Pancreas (tissue), 10 donors: Measurements from ENCODE around the gene KCNG2. TPM values are rescaled to one million over a fixed set of nuclear protein-coding genes. Genes with fewer than 3 reads are reported as not detected.

Source experiments
- ATAC-seq, 4 donors: fragments of 200-7000 bp; cut with Tn5 transposase; one replicate each; pipeline versions ENCODE4 v1.8.0 to v1.9.1; 2020; ENCODE audit warnings: mild to moderate bottlenecking in 4 of 4, moderate library complexity in 4 of 4
- DNase-seq, 6 donors: peaks; one replicate each; pipeline ENCODE4 v3.0.0-alpha.2; 2020
- FAIRE-seq: peaks from 2 replicates; lab custom pipeline; 2012; peaks lifted over from hg19 to GRCh38; lab: Jason Lieb, UNC
- H3K27ac ChIP-seq, 4 donors: fragments of 200-600 bp; sonication (generic); 1 replicate in 3 of 4; 2 replicates in 1 of 4; pipeline versions ENCODE4 v1.5.0 to v1.8.0; 2020
- H3K27me3 ChIP-seq, 4 donors: fragments of 200-600 bp; one replicate each; pipeline ENCODE4 v1.8.0; 2021
- H3K36me3 ChIP-seq, 3 donors: fragments of 200-600 bp; sonication (generic) in 1 of 3; one replicate each; pipeline versions ENCODE4 v1.5.0 to v1.8.0; 2020 to 2021
- H3K4me1 ChIP-seq, 3 donors: fragments of 200-600 bp; one replicate each; pipeline ENCODE4 v1.8.0; 2021
- H3K4me3 ChIP-seq, 4 donors: fragments of 200-600 bp; sonication (generic) in 2 of 4; one replicate each; pipeline versions ENCODE4 v1.5.0 to v1.8.0; 2020 to 2021
- H3K9me3 ChIP-seq, 4 donors: fragments of 200-600 bp; one replicate each; pipeline ENCODE4 v1.8.0; 2021
- CTCF ChIP-seq, 4 donors: fragments of 200-600 bp; sonication (generic) in 3 of 4; IDR thresholded peaks; one replicate each; pipeline versions ENCODE4 v1.5.0 to v1.8.0; 2021; ENCODE audit warnings: antibody characterized with exemption in 4 of 4
- WGBS, 2 donors: extraction: QIAGEN DNeasy Blood & Tissue Kit; methylation state at CpG; one replicate each; pipeline ENCODE4 v1.1.7; 2013; 5-methylcytosine and 5-hydroxymethylcytosine counted together
- intact Hi-C, 3 donors: fragments of 100-400 bp; cut with DNase I; formaldehyde crosslinking; loops; one replicate each; pipeline versions ENCODE4 v1.11.1 to v1.14.2; 2022
- polyA plus RNA-seq, 2 donors: library from polyadenylated mRNA; stranded (reverse); fragments of 200-250 nt; gene quantifications; one replicate each; pipeline ENCODE4 v1.2.3, GENCODE V29; 2013
- total RNA-seq, 6 donors: library from RNA; stranded (reverse); fragmentation: NEBNext Ultra II Directional in 4 of 6; extraction: Animal tissue kit (Norgen Biotek cat#: 25700) in 4 of 6; gene quantifications; one replicate each; pipeline versions ENCODE4 v1.2.1 to v1.2.4, GENCODE V29; 2021 to 2023
- donor health status: healthy with polysubstance abuse.
- donor health status: DM: no; HTN: no; CAD: no; lungs with moderate emphysema.
- donor health status: DM: no; HTN: no; CAD: no.
- donor health status: control.
- donor health status: control.
- donor health status: Bipolar disorder and iron deficiency.
- donor health status: DM: yes; HTN: yes; CAD: no.
- donor health status: DM: no; HTN: no; CAD: no.
- donor health status: DM: no; HTN: no; CAD: no.
- donor health status: DM: yes; HTN: yes; CAD: no.

KCNG2 gene
- total and polyA plus RNA-seq, 8 donors = 0.12 to 0.22 (median 0.13) TPM; not detected in 5

- 98 to 99% methylated on average over 2 of the region's 2 CpGs for WGBS, 2 donors
- FAIRE-seq (no peak), ATAC-seq (no peak), DNase-seq (no peak)
- Histone ChIP-seq H3K36me3 (peaks cover 0 to 5% (median 0%) of the 10 kb centered on the region in 3 donors), H3K27ac (no peak overlapping the region), H3K27me3 (no peaks in the 10 kb centered on the region), H3K4me3 (no peak overlapping the region), H3K4me1 (peaks cover 0 to 22% (median 20%) of the 10 kb centered on the region in 3 donors), H3K9me3 (peaks cover 0 to 4% (median 0%) of the 10 kb centered on the region in 4 donors)
- no peak for TF ChIP-seq CTCF (IDR thresholded peaks at IDR 0.05)
- intact Hi-C loops = loop anchor here in 1 of 3 donors (10.0 kb wide), 1 partner anchor 225 kb away; no protein-coding TSS in a partner anchor
These were observed 132.4 kb downstream of the KCNG2 start for GRCh38 chr18:79930020-79930642.

GRCh38 chr18:79931475-79931874, 133.7 kb downstream of the KCNG2 start:
- FAIRE-seq (no peak), ATAC-seq (no peak), DNase-seq (peak in 1 of 6 donors; percentile 13)
- 97 to 100% methylated on average over 2 of the region's 2 CpGs for WGBS, 2 donors
- intact Hi-C loops = loop anchor here in 1 of 3 donors (10.0 kb wide), 1 partner anchor 223 kb away; no protein-coding TSS in a partner anchor
- H3K4me3 ChIP-seq = no peak overlapping the region
- H3K27me3 ChIP-seq = no peaks in the 10 kb centered on the region
- H3K9me3 ChIP-seq = peaks cover 0 to 4% (median 0%) of the 10 kb centered on the region in 4 donors
- peaks cover 0 to 18% (median 18%) of the 10 kb centered on the region in 3 donors for H3K4me1 ChIP-seq
- no peak for TF ChIP-seq CTCF (IDR thresholded peaks at IDR 0.05)
- no peak overlapping the region for H3K27ac ChIP-seq
- peaks cover 0 to 5% (median 0%) of the 10 kb centered on the region in 3 donors for H3K36me3 ChIP-seq

- peaks cover 0 to 4% (median 0%) of the 10 kb centered on the region in 4 donors for H3K9me3 ChIP-seq
These were observed 135.2 kb downstream of the KCNG2 start for GRCh38 chr18:79932907-79933306.

GRCh38 chr18:79933765-79934164, 136.0 kb downstream of the KCNG2 start:
- 38 to 43% methylated on average over 10 of the region's 10 CpGs for WGBS, 2 donors
- DNase-seq (peak; percentile 68 to 76 (median 70)), ATAC-seq (peak; percentile 92 to 97 (median 94)), FAIRE-seq (no peak)
- Histone ChIP-seq H3K27ac (peak overlapping the region in 1 of 4 donors; percentile 25), H3K9me3 (peaks cover 0 to 4% (median 0%) of the 10 kb centered on the region in 4 donors), H3K36me3 (peaks cover 0 to 5% (median 0%) of the 10 kb centered on the region in 3 donors), H3K27me3 (no peaks in the 10 kb centered on the region), H3K4me3 (no peak overlapping the region), H3K4me1 (peaks cover 0 to 13% (median 12%) of the 10 kb centered on the region in 3 donors)
- TF ChIP-seq CTCF (IDR thresholded peaks at IDR 0.05) = peak in 3 of 4 donors; percentile 23 to 41 (median 36)
- intact Hi-C loops = loop anchor here in 1 of 3 donors (10.0 kb wide), 1 partner anchor 221 kb away; no protein-coding TSS in a partner anchor

More at GRCh38 chr18:79932907-79933306, 135.2 kb downstream of the KCNG2 start:
- FAIRE-seq (no peak), DNase-seq (no peak), ATAC-seq (no peak)
- no peak overlapping the region for H3K4me3 ChIP-seq
- intact Hi-C loops = loop anchor here in 1 of 3 donors (10.0 kb wide), 1 partner anchor 222 kb away; no protein-coding TSS in a partner anchor
- H3K36me3 ChIP-seq = peaks cover 0 to 5% (median 0%) of the 10 kb centered on the region in 3 donors
- no peak overlapping the region for H3K27ac ChIP-seq
- H3K4me1 ChIP-seq = peaks cover 0 to 13% (median 12%) of the 10 kb centered on the region in 3 donors
- no peaks in the 10 kb centered on the region for H3K27me3 ChIP-seq
- TF ChIP-seq CTCF (IDR thresholded peaks at IDR 0.05) = no peak
- 96 to 97% methylated on average over 3 of the region's 3 CpGs for WGBS, 2 donors
